HepG2 (cell line): ENCODE data around the gene ARHGEF16. TPM values are rescaled to one million over a fixed set of nuclear protein-coding genes. Genes with fewer than 3 reads are reported as not detected.
A peak's percentile ranks its signal among the peaks of the same experiment; 100 is the strongest.

ENCODE experiments used
- CENPT ChIP-seq: sonication (generic); formaldehyde crosslinking; IDR thresholded peaks from 2 replicates; pipeline ENCODE4 v1.8.0; 2022; ENCODE audit warnings: low read depth, mild to moderate bottlenecking, moderate library complexity, missing genetic modification reagents
- GLI4 ChIP-seq: sonication (generic); formaldehyde crosslinking; IDR thresholded peaks from 2 replicates; pipeline ENCODE4 v1.5.1; 2020; ENCODE audit warnings: missing genetic modification reagents, mild to moderate bottlenecking, moderate library complexity, borderline replicate concordance
- GTF2F1 ChIP-seq: fragments of 150-350 bp; IDR thresholded peaks from 2 replicates; pipeline ENCODE4 v1.6.1; 2014; ENCODE audit warnings: low read length
- ISX ChIP-seq: sonication (generic); formaldehyde crosslinking; conservative IDR thresholded peaks from 2 replicates; pipeline ENCODE4 v1.5.0; 2020; ENCODE audit warnings: missing genetic modification reagents
- REXO4 ChIP-seq: sonication (generic); formaldehyde crosslinking; IDR thresholded peaks from 2 replicates; pipeline ENCODE4 v1.8.0; 2022; ENCODE audit warnings: missing genetic modification reagents, mild to moderate bottlenecking, borderline replicate concordance
- THAP8 ChIP-seq: sonication (generic); formaldehyde crosslinking; IDR thresholded peaks from 2 replicates; pipeline ENCODE4 v1.5.1; 2020; ENCODE audit warnings: missing genetic modification reagents, mild to moderate bottlenecking, borderline replicate concordance
- TMF1 ChIP-seq: sonication (generic); formaldehyde crosslinking; IDR thresholded peaks from 2 replicates; pipeline ENCODE4 v1.8.1; 2022; ENCODE audit warnings: low read depth, missing genetic modification reagents
- ZNF121 ChIP-seq: sonication (generic); formaldehyde crosslinking; IDR thresholded peaks from 2 replicates; pipeline ENCODE4 v1.5.0; 2020; ENCODE audit warnings: mild to moderate bottlenecking, missing genetic modification reagents
- ZNF260 ChIP-seq: sonication (generic); formaldehyde crosslinking; IDR thresholded peaks from 2 replicates; pipeline ENCODE4 v1.4.0; 2020; ENCODE audit warnings: missing genetic modification reagents, low read depth, mild to moderate bottlenecking, borderline replicate concordance
- ZNF280B ChIP-seq: sonication (generic); formaldehyde crosslinking; IDR thresholded peaks from 2 replicates; pipeline ENCODE4 v1.5.0; 2020; ENCODE audit warnings: missing genetic modification reagents, mild to moderate bottlenecking, borderline replicate concordance
- ZNF652 ChIP-seq: IDR thresholded peaks from 2 replicates; pipeline ENCODE4 v1.6.1; 2016; ENCODE audit warnings: low read depth, borderline replicate concordance
- ZNF713 ChIP-seq: sonication (generic); formaldehyde crosslinking; IDR thresholded peaks from 2 replicates; pipeline ENCODE4 v1.4.0; 2020; ENCODE audit warnings: mild to moderate bottlenecking, missing genetic modification reagents
- polyA plus RNA-seq, 8 experiments: library from polyadenylated mRNA; depleted of rRNA in 3 of 8; stranded (reverse) in 7 of 8; unstranded in 1 of 8; fragments of >200 nt; fragmentation: Illumina TruSeq in 4 of 8; extraction: Trizol in 4 of 8; gene quantifications; 2 replicates each; pipeline versions ENCODE4 v1.2.1 to v1.2.3, GENCODE V29; 2011 to 2016; ENCODE audit warnings: low read depth in 4 of 8, missing spikeins in 1 of 8, mixed read lengths in 1 of 8; ENCODE audit not compliant: insufficient read depth in 1 of 8
- total RNA-seq, 5 experiments: library from RNA; depleted of rRNA; stranded (reverse); fragments of >200 nt; fragmentation: Illumina TruSeq; extraction: Trizol; gene quantifications; 2 replicates each; pipeline ENCODE4 v1.2.3, GENCODE V29; 2016; ENCODE audit warnings: low read depth in 1 of 5
- TF ChIP-seq, protein P1 (sequence below): sonication (generic); formaldehyde crosslinking; IDR thresholded peaks from 2 replicates; pipeline ENCODE4 v1.5.1; 2020; ENCODE audit warnings: mild to moderate bottlenecking, missing genetic modification reagents, borderline replicate concordance
- TF ChIP-seq, protein P2 (sequence below): sonication (generic); formaldehyde crosslinking; IDR thresholded peaks from 2 replicates; pipeline ENCODE4 v1.5.1; 2020; ENCODE audit warnings: mild to moderate bottlenecking, missing genetic modification reagents, moderate library complexity
- TF ChIP-seq, protein P3 (sequence below): sonication (generic); formaldehyde crosslinking; IDR thresholded peaks from 2 replicates; pipeline ENCODE4 v1.5.0; 2020; ENCODE audit warnings: mild to moderate bottlenecking, missing genetic modification reagents, borderline replicate concordance

The ARHGEF16 gene
- total and polyA plus RNA-seq, 2 of the 13 experiments (the other 11 are each of a cell fraction or from before 2014, with no cell fraction given), result 20.3 to 39.9 TPM

DNA sequence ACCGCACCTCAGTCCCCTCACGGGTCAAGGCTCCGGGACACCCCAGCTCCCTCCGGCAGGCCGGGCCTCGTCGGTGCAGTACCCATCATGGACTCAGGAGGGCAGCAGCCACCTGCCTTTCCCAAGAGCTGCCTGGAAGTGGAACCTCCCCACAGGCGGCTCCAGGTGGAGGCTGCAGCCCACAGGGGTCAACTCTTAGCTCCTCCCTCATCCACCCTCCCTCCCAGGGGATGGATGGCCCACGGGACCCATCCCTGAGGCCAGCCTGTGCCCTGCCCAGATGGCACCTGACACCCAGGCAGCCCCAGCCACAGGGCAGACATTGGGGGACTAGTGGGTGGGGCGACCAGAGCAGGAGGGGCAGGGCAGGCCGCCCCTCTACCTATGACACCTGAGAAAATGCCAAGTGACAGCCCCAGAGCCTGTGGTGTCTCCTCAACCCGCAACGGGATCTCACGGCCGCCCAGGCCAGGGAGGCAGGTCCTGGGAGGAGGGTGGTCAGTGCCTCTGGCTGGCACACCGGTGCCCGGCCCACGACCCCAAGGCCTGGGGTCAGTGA is 1.2 kb upstream of the ARHGEF16 start (continued):
- TF ChIP-seq ZNF280B (CRISPR knock-in tag) (no peak), ZNF260 (CRISPR knock-in tag) (no peak), THAP8 (CRISPR knock-in tag) (no peak), GLI4 (no peak), ZNF121 (CRISPR knock-in tag) (no peak), TMF1 (CRISPR knock-in tag) (no peak), ZNF713 (no peak), REXO4 (CRISPR knock-in tag) (no peak), GTF2F1 (no peak), ZNF652 (CRISPR knock-in tag) (no peak), CENPT (no peak), ISX (CRISPR knock-in tag) (no peak)
- TF ChIP-seq, protein P1, sequence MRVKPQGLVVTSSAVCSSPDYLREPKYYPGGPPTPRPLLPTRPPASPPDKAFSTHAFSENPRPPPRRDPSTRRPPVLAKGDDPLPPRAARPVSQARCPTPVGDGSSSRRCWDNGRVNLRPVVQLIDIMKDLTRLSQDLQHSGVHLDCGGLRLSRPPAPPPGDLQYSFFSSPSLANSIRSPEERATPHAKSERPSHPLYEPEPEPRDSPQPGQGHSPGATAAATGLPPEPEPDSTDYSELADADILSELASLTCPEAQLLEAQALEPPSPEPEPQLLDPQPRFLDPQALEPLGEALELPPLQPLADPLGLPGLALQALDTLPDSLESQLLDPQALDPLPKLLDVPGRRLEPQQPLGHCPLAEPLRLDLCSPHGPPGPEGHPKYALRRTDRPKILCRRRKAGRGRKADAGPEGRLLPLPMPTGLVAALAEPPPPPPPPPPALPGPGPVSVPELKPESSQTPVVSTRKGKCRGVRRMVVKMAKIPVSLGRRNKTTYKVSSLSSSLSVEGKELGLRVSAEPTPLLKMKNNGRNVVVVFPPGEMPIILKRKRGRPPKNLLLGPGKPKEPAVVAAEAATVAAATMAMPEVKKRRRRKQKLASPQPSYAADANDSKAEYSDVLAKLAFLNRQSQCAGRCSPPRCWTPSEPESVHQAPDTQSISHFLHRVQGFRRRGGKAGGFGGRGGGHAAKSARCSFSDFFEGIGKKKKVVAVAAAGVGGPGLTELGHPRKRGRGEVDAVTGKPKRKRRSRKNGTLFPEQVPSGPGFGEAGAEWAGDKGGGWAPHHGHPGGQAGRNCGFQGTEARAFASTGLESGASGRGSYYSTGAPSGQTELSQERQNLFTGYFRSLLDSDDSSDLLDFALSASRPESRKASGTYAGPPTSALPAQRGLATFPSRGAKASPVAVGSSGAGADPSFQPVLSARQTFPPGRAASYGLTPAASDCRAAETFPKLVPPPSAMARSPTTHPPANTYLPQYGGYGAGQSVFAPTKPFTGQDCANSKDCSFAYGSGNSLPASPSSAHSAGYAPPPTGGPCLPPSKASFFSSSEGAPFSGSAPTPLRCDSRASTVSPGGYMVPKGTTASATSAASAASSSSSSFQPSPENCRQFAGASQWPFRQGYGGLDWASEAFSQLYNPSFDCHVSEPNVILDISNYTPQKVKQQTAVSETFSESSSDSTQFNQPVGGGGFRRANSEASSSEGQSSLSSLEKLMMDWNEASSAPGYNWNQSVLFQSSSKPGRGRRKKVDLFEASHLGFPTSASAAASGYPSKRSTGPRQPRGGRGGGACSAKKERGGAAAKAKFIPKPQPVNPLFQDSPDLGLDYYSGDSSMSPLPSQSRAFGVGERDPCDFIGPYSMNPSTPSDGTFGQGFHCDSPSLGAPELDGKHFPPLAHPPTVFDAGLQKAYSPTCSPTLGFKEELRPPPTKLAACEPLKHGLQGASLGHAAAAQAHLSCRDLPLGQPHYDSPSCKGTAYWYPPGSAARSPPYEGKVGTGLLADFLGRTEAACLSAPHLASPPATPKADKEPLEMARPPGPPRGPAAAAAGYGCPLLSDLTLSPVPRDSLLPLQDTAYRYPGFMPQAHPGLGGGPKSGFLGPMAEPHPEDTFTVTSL (CRISPR knock-in tag), result no peak
- TF ChIP-seq, protein P2, sequence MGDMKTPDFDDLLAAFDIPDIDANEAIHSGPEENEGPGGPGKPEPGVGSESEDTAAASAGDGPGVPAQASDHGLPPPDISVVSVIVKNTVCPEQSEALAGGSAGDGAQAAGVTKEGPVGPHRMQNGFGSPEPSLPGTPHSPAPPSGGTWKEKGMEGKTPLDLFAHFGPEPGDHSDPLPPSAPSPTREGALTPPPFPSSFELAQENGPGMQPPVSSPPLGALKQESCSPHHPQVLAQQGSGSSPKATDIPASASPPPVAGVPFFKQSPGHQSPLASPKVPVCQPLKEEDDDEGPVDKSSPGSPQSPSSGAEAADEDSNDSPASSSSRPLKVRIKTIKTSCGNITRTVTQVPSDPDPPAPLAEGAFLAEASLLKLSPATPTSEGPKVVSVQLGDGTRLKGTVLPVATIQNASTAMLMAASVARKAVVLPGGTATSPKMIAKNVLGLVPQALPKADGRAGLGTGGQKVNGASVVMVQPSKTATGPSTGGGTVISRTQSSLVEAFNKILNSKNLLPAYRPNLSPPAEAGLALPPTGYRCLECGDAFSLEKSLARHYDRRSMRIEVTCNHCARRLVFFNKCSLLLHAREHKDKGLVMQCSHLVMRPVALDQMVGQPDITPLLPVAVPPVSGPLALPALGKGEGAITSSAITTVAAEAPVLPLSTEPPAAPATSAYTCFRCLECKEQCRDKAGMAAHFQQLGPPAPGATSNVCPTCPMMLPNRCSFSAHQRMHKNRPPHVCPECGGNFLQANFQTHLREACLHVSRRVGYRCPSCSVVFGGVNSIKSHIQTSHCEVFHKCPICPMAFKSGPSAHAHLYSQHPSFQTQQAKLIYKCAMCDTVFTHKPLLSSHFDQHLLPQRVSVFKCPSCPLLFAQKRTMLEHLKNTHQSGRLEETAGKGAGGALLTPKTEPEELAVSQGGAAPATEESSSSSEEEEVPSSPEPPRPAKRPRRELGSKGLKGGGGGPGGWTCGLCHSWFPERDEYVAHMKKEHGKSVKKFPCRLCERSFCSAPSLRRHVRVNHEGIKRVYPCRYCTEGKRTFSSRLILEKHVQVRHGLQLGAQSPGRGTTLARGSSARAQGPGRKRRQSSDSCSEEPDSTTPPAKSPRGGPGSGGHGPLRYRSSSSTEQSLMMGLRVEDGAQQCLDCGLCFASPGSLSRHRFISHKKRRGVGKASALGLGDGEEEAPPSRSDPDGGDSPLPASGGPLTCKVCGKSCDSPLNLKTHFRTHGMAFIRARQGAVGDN, result peak; percentile 27
- TF ChIP-seq, protein P3, sequence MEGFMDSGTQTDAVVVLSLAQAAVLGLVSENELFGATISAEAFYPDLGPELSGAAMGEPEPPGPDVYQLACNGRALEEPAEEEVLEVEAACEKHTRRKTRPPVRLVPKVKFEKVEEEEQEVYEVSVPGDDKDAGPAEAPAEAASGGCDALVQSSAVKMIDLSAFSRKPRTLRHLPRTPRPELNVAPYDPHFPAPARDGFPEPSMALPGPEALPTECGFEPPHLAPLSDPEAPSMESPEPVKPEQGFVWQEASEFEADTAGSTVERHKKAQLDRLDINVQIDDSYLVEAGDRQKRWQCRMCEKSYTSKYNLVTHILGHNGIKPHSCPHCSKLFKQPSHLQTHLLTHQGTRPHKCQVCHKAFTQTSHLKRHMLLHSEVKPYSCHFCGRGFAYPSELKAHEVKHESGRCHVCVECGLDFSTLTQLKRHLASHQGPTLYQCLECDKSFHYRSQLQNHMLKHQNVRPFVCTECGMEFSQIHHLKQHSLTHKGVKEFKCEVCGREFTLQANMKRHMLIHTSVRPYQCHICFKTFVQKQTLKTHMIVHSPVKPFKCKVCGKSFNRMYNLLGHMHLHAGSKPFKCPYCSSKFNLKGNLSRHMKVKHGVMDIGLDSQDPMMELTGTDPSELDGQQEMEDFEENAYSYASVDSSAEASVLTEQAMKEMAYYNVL (CRISPR knock-in tag), result no peak; the same call in 1 of the 2 replicates
